K562 treated with DMSO at 1 percent for 48 hours (cell line): ENCODE data around the gene ANKRD18A. TPM values are rescaled to one million over a fixed set of nuclear protein-coding genes. Genes with fewer than 3 reads are reported as not detected.

Source experiments
- total RNA-seq: library from RNA; unstranded; fragments of 300-600 nt; gene quantifications from 2 replicates; pipeline ENCODE4 v1.2.3, GENCODE V29; 2022; ENCODE audit warnings: low replicate concordance; ENCODE audit errors: extremely low read depth

ANKRD18A gene
- not detected in 2 replicates for total RNA-seq

DNA sequence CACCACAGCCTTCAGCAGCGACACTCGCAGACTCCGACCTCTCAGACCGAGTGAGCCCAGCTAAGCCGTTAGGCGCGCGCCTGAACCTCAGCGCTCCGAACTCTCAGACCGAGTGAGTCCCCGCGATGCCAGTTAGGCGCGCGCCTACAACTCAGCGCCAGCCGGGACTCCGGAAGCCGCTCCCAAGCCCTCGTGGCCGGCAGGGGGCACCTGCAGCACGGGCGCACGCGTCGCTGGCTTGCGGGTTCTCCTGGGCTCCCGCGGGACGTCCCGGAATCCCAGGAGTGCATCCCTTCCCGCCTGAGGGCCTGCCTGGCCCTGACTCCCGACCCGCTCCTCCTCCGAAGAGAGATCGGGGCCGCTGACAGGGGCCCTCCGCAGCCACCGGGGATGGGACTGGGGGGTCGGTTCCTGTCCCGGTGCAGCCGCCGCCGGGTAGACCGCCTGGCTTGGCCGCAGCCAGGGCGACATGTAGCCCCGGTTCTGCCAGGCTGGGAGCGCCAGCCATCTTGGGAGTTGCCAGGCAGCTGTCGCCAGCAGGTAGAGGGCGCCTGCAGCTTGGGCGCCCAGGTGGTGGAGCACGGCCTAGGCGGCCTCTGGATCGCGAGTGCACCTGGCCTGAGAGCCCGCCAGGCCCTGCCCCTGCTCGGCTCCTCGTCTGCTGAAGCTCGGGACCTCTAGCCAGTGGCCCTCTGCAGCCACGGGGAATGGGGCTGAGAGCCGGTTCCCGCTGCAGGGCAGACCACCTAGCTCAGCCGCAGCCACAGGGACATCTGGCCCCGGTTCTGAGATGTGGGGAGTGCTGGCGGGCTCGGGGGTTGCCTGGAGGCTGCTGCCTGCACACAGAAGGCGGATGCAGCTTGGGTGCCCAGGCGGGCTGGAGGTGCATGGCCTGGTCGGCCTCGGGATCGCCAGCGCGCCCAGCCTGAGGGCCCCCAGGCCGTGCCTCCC lies at the start of gene ANKRD18A:
TSS of gene ANKRD18A (minus strand) at position 114 of the 951 bp plus-strand sequence. CDS start 311 bp downstream, outside the sequence.

Other genes starting within 250 kb of the ANKRD18A start
- gene ALDH1B1, start 227.9 kb downstream of the ANKRD18A start, total RNA-seq, result not detected in 2 replicates
- not detected in 2 replicates for gene IGFBPL1, start 196.1 kb downstream of the ANKRD18A start, total RNA-seq
- not detected in 2 replicates for gene FAM240B, start 99.5 kb upstream of the ANKRD18A start, total RNA-seq